Tibial nerve (tissue), 4 donors: ENCODE data around the gene CHI3L1. TPM values are rescaled to one million over a fixed set of nuclear protein-coding genes. Genes with fewer than 3 reads are reported as not detected.

ENCODE experiments used
- DNase-seq, 2 donors: peaks; one replicate each; pipeline ENCODE4 v3.0.0-alpha.2; 2019; ENCODE audit warnings: low spot score in 2 of 2
- H3K27ac ChIP-seq, 4 donors: fragments of 200-600 bp; sonication (generic) in 3 of 4; one replicate each; pipeline ENCODE4 v1.5.1; 2017 to 2019; ENCODE audit warnings: mild to moderate bottlenecking in 1 of 4
- H3K27me3 ChIP-seq, 2 donors: fragments of 200-600 bp; sonication (generic) in 1 of 2; one replicate each; pipeline versions ENCODE4 v1.5.1 to v1.6.0; 2017 to 2019
- H3K36me3 ChIP-seq, 3 donors: fragments of 200-600 bp; sonication (generic); one replicate each; pipeline ENCODE4 v1.5.1; 2018 to 2019
- H3K4me1 ChIP-seq, 4 donors: fragments of 200-600 bp; sonication (generic) in 3 of 4; one replicate each; pipeline ENCODE4 v1.5.1; 2017 to 2019
- H3K4me3 ChIP-seq, 4 donors: fragments of 200-600 bp; sonication (generic) in 3 of 4; one replicate each; pipeline ENCODE4 v1.5.1; 2017 to 2019; ENCODE audit warnings: mild to moderate bottlenecking in 1 of 4, moderate library complexity in 1 of 4
- H3K9me3 ChIP-seq, 4 donors: fragments of 200-600 bp; sonication (generic) in 3 of 4; one replicate each; pipeline ENCODE4 v1.5.1; 2017 to 2019
- EP300 ChIP-seq, 2 donors: sonication (generic); formaldehyde crosslinking; IDR thresholded peaks; one replicate each; pipeline ENCODE4 v1.6.1; 2017; ENCODE audit warnings: antibody characterized with exemption in 2 of 2, mild to moderate bottlenecking in 1 of 2
- POLR2A ChIP-seq, 2 donors: fragments of 450-650 bp; IDR thresholded peaks; one replicate each; pipeline ENCODE4 v1.6.1; 2017; ENCODE audit warnings: antibody characterized with exemption in 2 of 2, mild to moderate bottlenecking in 2 of 2, moderate library complexity in 2 of 2
- WGBS, 2 donors: methylation state at CpG; one replicate each; pipeline ENCODE4 v1.1.5; 2018; 5-methylcytosine and 5-hydroxymethylcytosine counted together
- total RNA-seq, 4 donors: library from RNA; depleted of rRNA; stranded (reverse); fragments of >200 nt; gene quantifications; one replicate each; pipeline ENCODE4 v1.1.0, GENCODE V29; 2016
- TF ChIP-seq, protein P1 (sequence below), 5 experiments: fragments of 200-600 bp in 3 of 5; fragments of 450-650 bp in 2 of 5; sonication (generic) in 3 of 5; IDR thresholded peaks; one replicate each; pipeline ENCODE4 v1.5.1; 2016 to 2019; ENCODE audit warnings: antibody characterized with exemption in 5 of 5, mild to moderate bottlenecking in 3 of 5, moderate library complexity in 2 of 5

The CHI3L1 gene
- total RNA-seq, 4 donors from 2014 or later = 5.0 to 150 (median 18.8) TPM; not detected in 1

DNA sequence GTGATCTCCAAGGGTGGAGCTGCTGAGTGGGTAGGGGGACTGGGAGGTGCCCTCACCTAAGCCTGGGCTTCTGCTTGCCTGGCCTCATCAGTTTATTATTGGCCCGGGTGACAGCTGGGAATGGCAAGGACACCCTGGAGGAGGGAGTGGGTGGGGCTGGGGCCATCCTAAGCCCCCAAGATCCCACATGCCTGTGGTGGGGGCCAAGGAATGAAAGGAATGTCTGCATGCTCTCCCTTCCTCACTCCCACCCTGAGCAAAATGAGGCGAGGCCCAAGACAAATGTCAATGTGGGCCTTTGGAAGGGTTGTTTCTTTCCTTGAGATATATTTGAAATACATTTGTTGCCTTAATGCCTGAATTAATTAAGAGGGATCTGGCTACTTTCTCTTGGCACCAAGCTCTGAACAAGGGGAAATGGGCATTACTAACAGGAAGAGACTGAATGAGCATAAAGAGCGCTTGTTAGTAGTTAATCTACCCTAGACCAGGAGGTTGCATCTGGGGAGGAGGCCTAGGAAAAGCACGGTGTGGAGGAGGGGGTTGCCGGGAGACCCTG lies 19.7 kb upstream of the CHI3L1 start:
- Histone ChIP-seq H3K9me3 (no peaks in the 10 kb centered on the region), H3K27me3 (no peaks in the 10 kb centered on the region), H3K4me1 (peaks cover 0 to 22% (median 0%) of the 10 kb centered on the region in 4 donors), H3K27ac (no peak overlapping the region), H3K4me3 (no peak overlapping the region), H3K36me3 (no peaks in the 10 kb centered on the region)
- 57 to 65% methylated on average over 5 of the region's 5 CpGs for WGBS, 2 donors
- DNase-seq = no peak
- TF ChIP-seq, protein P1, sequence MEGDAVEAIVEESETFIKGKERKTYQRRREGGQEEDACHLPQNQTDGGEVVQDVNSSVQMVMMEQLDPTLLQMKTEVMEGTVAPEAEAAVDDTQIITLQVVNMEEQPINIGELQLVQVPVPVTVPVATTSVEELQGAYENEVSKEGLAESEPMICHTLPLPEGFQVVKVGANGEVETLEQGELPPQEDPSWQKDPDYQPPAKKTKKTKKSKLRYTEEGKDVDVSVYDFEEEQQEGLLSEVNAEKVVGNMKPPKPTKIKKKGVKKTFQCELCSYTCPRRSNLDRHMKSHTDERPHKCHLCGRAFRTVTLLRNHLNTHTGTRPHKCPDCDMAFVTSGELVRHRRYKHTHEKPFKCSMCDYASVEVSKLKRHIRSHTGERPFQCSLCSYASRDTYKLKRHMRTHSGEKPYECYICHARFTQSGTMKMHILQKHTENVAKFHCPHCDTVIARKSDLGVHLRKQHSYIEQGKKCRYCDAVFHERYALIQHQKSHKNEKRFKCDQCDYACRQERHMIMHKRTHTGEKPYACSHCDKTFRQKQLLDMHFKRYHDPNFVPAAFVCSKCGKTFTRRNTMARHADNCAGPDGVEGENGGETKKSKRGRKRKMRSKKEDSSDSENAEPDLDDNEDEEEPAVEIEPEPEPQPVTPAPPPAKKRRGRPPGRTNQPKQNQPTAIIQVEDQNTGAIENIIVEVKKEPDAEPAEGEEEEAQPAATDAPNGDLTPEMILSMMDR (IDR thresholded peaks at IDR 0.05) = no peak
- TF ChIP-seq POLR2A (IDR thresholded peaks at IDR 0.05) (no peak), EP300 (IDR thresholded peaks at IDR 0.05) (no peak)

DNA sequence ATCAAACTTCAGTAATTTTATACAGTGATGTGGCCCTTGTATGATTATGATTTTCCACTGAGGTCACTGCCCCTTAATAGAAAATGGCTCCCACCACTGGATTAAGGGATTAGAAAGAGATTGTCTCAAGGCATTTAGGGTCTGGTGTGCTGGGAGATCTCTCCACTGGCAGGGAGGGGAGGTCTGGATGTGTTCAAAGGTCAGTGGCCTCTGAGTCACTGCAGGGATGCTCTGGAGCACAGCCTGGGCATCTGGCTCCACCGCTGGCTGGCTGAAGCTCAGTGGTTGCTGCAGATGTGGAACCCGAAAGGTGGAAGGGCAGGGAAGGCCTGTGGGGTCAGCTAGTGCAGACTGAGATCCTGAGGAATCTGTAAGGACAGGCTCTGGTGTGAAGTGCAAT lies 18.3 kb upstream of the CHI3L1 start:
- Histone ChIP-seq H3K36me3 (no peaks in the 10 kb centered on the region), H3K4me3 (no peak overlapping the region), H3K9me3 (no peaks in the 10 kb centered on the region), H3K27ac (no peak overlapping the region), H3K4me1 (peaks cover 0 to 36% (median 2%) of the 10 kb centered on the region in 4 donors), H3K27me3 (no peaks in the 10 kb centered on the region)
- TF ChIP-seq, protein P1 (IDR thresholded peaks at IDR 0.05) = no peak
- TF ChIP-seq EP300 (IDR thresholded peaks at IDR 0.05) = no peak
- no peak for TF ChIP-seq POLR2A (IDR thresholded peaks at IDR 0.05)
- WGBS, 2 donors = 66 to 70% methylated on average over 2 of the region's 2 CpGs
- DNase-seq = no peak

DNA sequence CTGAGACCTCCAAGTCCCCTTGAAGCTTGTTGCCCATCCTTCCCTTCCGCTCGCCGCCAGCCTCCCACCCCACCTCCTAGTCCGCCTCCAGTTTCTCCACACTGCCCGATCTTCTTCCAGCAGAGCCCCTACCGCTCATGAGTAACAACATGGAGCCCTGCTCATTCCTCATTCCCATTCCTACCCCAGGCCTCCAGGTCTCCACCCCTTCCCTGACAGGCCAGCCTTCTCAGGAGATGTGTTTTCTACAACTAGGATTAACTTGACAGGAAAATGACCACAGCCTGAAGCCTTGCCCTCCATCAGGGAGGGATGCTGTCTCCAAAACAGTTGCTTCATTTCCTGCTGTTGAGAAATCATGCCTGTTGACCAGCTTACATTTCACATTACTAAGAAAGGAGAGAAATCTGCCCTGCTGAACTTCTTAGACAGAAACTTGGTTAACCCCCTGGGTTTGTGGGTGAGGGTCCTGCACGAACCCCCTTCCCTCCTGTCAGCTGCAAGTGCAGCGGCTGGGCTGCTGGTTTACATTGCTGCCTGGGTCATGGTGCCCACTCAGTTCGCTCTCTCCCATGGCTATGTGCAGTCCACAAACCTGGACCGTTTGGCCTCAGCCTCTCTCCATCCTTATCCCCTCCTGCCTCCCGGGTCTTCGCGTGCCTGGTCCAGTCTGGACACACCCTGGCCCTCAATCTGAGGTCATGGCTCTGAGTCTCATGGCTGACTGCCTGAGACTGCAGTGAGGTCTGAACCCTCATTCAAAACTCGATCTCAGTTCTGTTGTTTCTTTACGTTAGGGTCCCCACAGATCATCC lies 16.1 kb upstream of the CHI3L1 start:
- Histone ChIP-seq H3K27me3 (no peaks in the 10 kb centered on the region), H3K9me3 (no peaks in the 10 kb centered on the region), H3K27ac (peak overlapping the region in 2 of 4 donors; percentile 43 to 60), H3K4me3 (no peak overlapping the region), H3K4me1 (peaks cover 0 to 45% (median 5%) of the 10 kb centered on the region in 4 donors), H3K36me3 (no peaks in the 10 kb centered on the region)
- peak in 1 of 2 donors; percentile 73 for TF ChIP-seq EP300 (IDR thresholded peaks at IDR 0.05)
- no peak for TF ChIP-seq POLR2A (IDR thresholded peaks at IDR 0.05)
- DNase-seq = peak in 1 of 2 donors; percentile 61
- 75 to 76% methylated on average over 15 of the region's 15 CpGs for WGBS, 2 donors

GRCh38 chr1:203201516-203202205 lies 15.2 kb upstream of the CHI3L1 start:
- Histone ChIP-seq H3K27me3 (no peaks in the 10 kb centered on the region), H3K27ac (peak overlapping the region in 2 of 4 donors; percentile 43 to 60), H3K36me3 (no peaks in the 10 kb centered on the region), H3K4me3 (no peak overlapping the region), H3K9me3 (no peaks in the 10 kb centered on the region), H3K4me1 (peaks cover 0 to 45% (median 5%) of the 10 kb centered on the region in 4 donors)
- no peak for DNase-seq
- no peak for TF ChIP-seq EP300 (IDR thresholded peaks at IDR 0.05)
- no peak for TF ChIP-seq POLR2A (IDR thresholded peaks at IDR 0.05)
- TF ChIP-seq, protein P1 (IDR thresholded peaks at IDR 0.05) = no peak
- 74 to 94% methylated on average over 10 of the region's 10 CpGs for WGBS, 2 donors

DNA sequence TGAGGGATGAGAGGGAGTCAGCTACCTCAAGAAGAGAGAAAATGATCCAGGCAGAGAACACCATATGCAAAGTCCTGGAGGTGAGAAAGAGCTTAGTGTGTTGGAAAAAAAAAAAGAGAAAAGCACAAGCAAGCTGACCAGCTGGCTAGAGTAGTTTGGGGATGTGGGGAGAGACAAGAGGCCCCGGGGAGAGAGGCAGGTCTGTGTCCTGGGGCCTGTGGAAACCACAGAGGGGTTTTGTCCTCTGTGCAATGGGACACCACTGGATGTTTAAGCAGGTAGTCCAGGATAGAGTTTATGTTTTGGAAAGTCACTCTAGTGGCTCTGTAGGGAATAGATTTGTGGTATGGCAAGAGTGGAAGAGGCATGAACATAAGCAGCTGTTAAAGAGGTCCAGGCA lies 14.4 kb upstream of the CHI3L1 start:
- Histone ChIP-seq H3K9me3 (no peaks in the 10 kb centered on the region), H3K27me3 (no peaks in the 10 kb centered on the region), H3K36me3 (no peaks in the 10 kb centered on the region), H3K27ac (peak overlapping the region; percentile 13 to 74 (median 55)), H3K4me3 (no peak overlapping the region), H3K4me1 (peaks cover 0 to 38% (median 5%) of the 10 kb centered on the region in 4 donors)
- TF ChIP-seq EP300 (IDR thresholded peaks at IDR 0.05) (no peak), POLR2A (IDR thresholded peaks at IDR 0.05) (no peak)
- TF ChIP-seq, protein P1 (IDR thresholded peaks at IDR 0.05) = no peak
- DNase-seq = no peak
- WGBS, 2 donors = 69 to 86% methylated on average over 1 of the region's 1 CpG
